ENCODE measurements around the gene TMEM256. TPM values are rescaled to one million over a fixed set of nuclear protein-coding genes. Genes with fewer than 3 reads are reported as not detected.

Gene TMEM256
- total RNA-seq, 2 experiments from 2014 or later, result 87.0 to 88.5 TPM

DNA sequence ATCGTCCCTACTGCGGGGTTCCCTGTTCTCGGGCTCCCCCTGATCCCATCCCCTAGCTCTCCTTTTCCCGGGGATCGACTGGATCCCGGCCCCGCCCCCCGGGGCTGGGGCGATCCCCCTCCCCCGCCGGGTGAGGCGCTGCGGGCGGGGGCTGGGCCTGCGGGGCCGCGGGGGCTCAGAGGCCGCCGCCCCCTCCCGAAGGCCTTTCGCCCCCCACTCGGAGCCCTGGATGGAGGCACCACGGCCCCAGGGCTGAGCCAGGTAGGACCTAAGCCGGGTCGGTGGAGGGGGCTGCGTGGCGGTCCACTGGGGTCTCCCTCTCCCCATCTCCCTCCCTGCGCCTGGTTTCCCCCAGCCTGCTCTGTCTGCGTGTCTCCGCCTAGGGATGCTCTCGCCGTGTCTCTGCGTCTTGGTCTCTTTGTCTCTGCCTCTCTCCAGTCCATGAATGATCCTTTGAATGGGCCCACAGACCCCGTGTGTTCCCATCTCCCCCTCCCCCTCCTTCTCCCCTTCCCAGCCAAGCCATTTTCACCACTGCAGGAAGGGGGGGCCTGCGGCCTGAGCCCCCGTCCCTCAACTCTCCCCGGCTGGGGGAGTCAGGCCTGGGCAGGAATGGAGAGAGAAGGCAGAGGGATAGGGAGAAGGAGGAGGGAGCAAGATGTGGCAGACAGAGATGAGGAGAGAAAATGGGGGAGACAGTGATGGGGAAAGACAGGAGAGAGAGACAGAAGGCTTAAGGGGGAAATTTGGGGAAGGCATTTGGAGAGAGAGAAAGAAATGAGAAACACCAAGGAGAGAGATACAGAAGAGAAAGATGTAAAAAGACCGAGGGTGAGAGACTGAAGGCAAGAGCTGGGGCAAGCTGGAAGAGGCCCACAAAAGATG, 1.7 kb upstream of the TMEM256 start:
- Mint-ChIP-seq H3K4me3 (peak overlapping the region; percentile 76), H3K36me3 (no peaks in the 10 kb centered on the region), H3K27ac (no peak overlapping the region), H3K4me1 (ENCODE audit: low read depth) (peaks cover 23% of the 10 kb centered on the region), H3K27me3 (no peaks in the 10 kb centered on the region), H3K9me3 (no peaks in the 10 kb centered on the region)
- ChIA-PET POLR2A (interaction anchor here (1.2 kb wide), 1 partner anchor 11 kb away, joined by 3 read pairs; the partner anchor contains the start of gene PLSCR3), CTCF (interaction anchor here (1.0 kb wide), 1 partner anchor 31 kb away, joined by 6 read pairs; no protein-coding TSS in a partner anchor)
- no peak for DNase-seq
- intact Hi-C loops (cut with micrococcal nuclease), result loop anchor here (2.0 kb wide), 1 partner anchor 55 kb away; no protein-coding TSS in a partner anchor

DNA sequence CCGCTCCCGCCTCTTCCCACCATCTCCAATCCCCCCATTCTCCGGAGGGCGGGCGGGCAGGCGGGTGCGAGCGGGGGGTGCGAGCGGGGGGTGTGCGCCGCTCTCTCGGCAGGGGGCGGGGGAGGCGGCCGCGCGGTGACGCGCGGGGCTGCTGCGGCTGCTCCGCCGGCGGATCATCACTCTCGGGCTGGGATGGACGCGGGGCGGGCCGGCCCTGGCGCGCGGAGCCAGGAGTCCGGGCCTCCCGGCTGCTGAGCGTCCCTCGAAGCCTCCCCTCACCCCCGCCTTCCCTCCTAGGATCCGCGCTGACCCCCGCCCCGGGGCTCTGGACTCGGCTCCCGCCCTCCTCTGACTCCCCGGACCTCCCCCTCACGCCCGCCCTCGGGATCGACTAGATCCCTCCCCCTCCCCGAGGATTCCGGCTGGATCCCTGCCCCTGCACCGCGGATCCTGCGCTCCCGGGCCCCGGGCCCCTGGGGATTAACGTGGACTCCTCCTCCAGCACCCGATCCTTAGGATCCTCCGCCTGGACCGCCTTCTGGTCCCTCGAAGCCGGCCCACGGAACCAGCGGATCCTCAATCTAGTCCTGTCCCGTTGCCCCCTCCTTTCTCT, 946 bp upstream of the TMEM256 start:
- intact Hi-C loops (cut with micrococcal nuclease), result loop anchor here (1.0 to 5.0 kb wide), 7 partner anchors 11 to 283 kb away; partner anchors contain the start of genes EIF5A, PLSCR3, POLR2A and TMEM102
- CTCF ChIA-PET, result interaction anchor here (0.8 to 3.0 kb wide), 6 partner anchors 21 to 430 kb away, joined by 3 to 25 read pairs (median 4); partner anchors contain the start of genes SENP3 and TP53
- H3K9me3 Mint-ChIP-seq, result no peaks in the 10 kb centered on the region

DNA sequence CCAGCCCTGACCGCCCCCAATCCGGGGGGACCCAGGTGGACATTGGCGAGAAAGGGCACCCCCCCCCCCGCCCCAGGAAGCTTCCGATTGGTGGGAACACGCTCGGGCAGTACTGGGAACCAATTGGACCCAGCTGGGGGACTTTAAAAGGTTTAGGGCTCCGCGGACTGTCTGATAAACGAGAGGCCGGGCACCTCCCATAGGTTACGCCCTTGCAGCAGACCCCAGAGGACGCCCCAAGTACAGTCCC, 245 bp downstream of the TMEM256 start:
- intact Hi-C loops (cut with micrococcal nuclease), result loop anchor here (5.0 kb wide), 1 partner anchor 96 kb away; the partner anchor contains the start of gene EIF5A
- DNase-seq, result no peak
- Mint-ChIP-seq H3K27ac (peak overlapping the region; percentile 92), H3K27me3 (no peaks in the 10 kb centered on the region), H3K36me3 (no peaks in the 10 kb centered on the region), H3K4me1 (ENCODE audit: low read depth) (peaks cover 25% of the 10 kb centered on the region), H3K4me3 (peak overlapping the region; percentile 97), H3K9me3 (no peaks in the 10 kb centered on the region)
- ChIA-PET POLR2A (interaction anchor here (0.8 to 1.5 kb wide), 10 partner anchors 9 to 283 kb away, joined by 3 to 8 read pairs (median 4); partner anchors contain the start of genes PLSCR3, POLR2A, TP53 and WRAP53), CTCF (interaction anchor here (0.8 to 3.0 kb wide), 10 partner anchors 19 to 690 kb away, joined by 3 to 25 read pairs (median 3); partner anchors contain the start of genes SENP3 and TP53)

More for the DNA sequence above, 946 bp upstream of the TMEM256 start:
- peaks cover 23% of the 10 kb centered on the region for H3K4me1 Mint-ChIP-seq (ENCODE audit: low read depth)
- POLR2A ChIA-PET, result interaction anchor here (0.7 to 1.5 kb wide), 7 partner anchors 10 to 282 kb away, joined by 3 to 8 read pairs (median 3); partner anchors contain the start of genes PLSCR3, TP53 and WRAP53
- peak overlapping the region; percentile 92 for H3K27ac Mint-ChIP-seq
- no peaks in the 10 kb centered on the region for H3K27me3 Mint-ChIP-seq
- H3K4me3 Mint-ChIP-seq, result peak overlapping the region; percentile 97
- peak; percentile 78 for DNase-seq
- no peaks in the 10 kb centered on the region for H3K36me3 Mint-ChIP-seq

DNA sequence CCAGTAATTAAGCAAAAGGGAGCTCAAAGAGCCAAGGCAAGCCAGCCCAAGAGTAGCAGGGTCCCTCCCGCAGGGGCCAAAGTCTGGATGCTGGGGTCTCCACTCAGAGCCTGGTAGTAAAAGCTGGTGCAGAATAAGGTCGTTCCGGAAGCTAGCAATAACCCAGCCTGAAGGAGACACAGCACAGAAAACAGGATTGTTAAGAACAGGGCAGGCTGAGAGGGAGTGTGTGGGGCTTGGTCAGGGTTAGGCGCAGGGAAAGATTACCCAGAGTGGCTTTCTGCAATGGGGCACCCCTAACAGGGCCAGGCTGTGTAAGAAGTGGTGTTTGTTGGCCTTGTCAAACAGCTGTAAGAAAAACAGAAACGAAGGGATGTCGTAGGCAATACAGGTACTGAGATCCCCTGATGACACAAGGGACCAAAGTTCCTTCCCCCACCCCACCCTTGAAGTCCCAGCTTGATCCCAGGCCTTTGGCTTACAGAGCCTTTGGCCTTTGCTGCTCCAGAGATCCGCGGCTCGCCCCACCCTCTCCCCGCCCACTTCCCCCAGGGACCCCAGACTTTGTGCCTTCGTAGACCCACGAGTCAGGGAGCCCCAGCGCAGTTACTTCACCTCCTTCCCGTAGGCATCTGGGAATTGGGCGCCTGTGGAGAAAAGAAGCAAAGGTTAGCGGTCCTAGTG, 712 bp downstream of the TMEM256 start:
- Mint-ChIP-seq H3K4me1 (ENCODE audit: low read depth) (peaks cover 25% of the 10 kb centered on the region), H3K27me3 (no peaks in the 10 kb centered on the region), H3K9me3 (no peaks in the 10 kb centered on the region), H3K27ac (peak overlapping the region; percentile 92), H3K36me3 (no peaks in the 10 kb centered on the region), H3K4me3 (peak overlapping the region; percentile 97)
- CTCF ChIA-PET, result interaction anchor here (0.8 to 3.0 kb wide), 7 partner anchors 20 to 690 kb away, joined by 3 to 25 read pairs (median 3); partner anchors contain the start of genes SENP3 and TP53
- DNase-seq, result peak; percentile 37
- intact Hi-C loops (cut with micrococcal nuclease), result loop anchor here (5.0 kb wide), 1 partner anchor 96 kb away; the partner anchor contains the start of gene EIF5A
- POLR2A ChIA-PET, result interaction anchor here (1.1 to 1.5 kb wide), 6 partner anchors 8 to 284 kb away, joined by 3 to 8 read pairs (median 4); partner anchors contain the start of genes PLSCR3, POLR2A, TP53 and WRAP53

DNA sequence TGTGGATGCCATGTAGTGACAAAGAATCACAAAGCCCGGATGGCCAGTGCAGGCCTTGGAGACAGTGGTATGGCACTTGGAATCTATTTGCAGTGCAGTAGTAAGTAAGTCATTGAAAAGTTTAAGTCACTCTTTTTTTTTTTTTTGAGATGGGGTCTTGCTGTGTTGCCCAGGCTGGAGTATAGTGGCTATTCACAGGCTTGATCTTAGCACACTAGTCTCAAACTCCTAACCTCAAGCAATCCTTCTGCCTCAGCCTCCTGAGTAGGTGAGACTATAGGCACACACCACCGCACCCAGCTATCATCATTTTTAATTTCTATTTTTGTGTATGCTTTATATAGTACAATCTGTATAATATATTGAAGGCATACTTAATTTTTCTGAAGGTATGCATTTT, 5.3 kb downstream of the TMEM256 start:
- CTCF ChIA-PET, result interaction anchor here (0.8 to 2.0 kb wide), 3 partner anchors 38 to 67 kb away, joined by 3 to 7 read pairs (median 3); partner anchors contain the start of gene TMEM95
- no peaks in the 10 kb centered on the region for H3K9me3 Mint-ChIP-seq
- POLR2A ChIA-PET, result no interaction called here
- no peaks in the 10 kb centered on the region for H3K36me3 Mint-ChIP-seq
- no peak overlapping the region for H3K4me3 Mint-ChIP-seq
- no peak overlapping the region for H3K27ac Mint-ChIP-seq
- DNase-seq, result no peak
- no peaks in the 10 kb centered on the region for H3K27me3 Mint-ChIP-seq
- intact Hi-C loops (cut with micrococcal nuclease), result no loop called here
- peaks cover 16% of the 10 kb centered on the region for H3K4me1 Mint-ChIP-seq (ENCODE audit: low read depth)

DNA sequence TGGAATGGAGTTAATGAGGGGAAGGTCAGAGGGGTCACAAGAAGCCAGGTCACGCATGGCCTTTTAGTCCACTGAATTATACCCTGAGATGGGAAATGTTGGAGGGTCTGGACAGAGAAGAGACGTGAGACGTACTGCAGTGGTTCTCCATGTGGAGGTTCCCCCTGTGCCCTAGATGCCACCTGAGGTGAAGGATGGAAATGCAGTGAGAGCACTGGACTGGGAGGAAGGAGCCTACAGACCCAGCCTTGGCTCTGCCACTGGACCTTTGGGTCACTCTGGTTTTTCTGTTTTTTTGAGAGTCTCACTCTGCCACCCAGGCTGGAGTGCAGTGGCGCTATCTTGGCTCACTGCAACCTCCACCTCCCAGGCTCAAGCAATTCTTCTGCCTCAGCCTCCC, 7.8 kb downstream of the TMEM256 start:
- peaks cover 25% of the 10 kb centered on the region for H3K4me1 Mint-ChIP-seq (ENCODE audit: low read depth)
- no peak for DNase-seq
- peaks cover 16% of the 10 kb centered on the region for H3K36me3 Mint-ChIP-seq
- CTCF ChIA-PET, result interaction anchor here (1.2 kb wide), 1 partner anchor 85 kb away, joined by 3 read pairs; the partner anchor contains the start of gene SLC35G6
- no peaks in the 10 kb centered on the region for H3K27me3 Mint-ChIP-seq
- POLR2A ChIA-PET, result no interaction called here
- H3K27ac Mint-ChIP-seq, result no peak overlapping the region
- H3K4me3 Mint-ChIP-seq, result peak overlapping the region; percentile 11
- no peaks in the 10 kb centered on the region for H3K9me3 Mint-ChIP-seq
- intact Hi-C loops (cut with micrococcal nuclease), result no loop called here

DNA sequence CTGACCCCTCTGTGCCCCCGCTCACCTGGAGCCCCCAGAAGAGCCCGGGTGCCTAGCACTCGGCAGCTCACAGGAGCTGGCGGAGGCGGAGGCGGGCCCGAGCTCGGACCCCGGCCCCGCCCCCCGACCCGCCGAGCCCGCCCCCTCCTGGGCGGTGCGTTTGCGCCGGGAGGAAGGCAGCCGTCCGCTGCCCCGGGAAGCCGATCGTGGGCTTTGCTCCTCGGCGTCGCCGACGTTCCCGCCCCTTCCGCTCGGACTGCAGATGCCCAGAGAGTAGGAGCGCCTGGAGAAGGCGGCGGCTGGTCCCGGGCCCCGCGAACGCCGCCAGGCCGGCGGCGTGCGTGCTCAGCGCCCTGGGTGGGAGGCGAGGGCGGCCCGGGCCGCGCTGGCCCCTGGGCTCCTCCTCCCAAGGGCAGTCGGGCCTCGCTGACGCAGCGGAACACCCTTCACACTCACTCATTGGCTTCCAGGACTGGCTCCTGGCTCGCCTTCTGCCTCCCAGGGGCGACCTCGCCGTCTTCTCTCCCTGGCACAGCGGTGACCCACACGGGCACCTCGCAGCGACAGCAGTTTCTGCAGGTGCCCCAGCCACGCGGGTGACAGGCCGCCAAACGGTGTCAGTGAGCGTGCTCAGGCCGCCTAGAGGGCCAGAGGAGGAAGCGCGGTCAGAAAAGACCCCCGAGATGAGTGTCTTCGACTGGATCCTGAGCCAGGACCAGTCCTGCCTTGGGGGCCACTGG, 9.3 kb downstream of the TMEM256 start, which contains the start of gene PLSCR3:
Gene PLSCR3, minus strand, starts transcription at position 74 of the 740 bp plus-strand sequence. CDS start 415 bp downstream, outside the sequence.
- Mint-ChIP-seq H3K27me3 (no peaks in the 10 kb centered on the region), H3K27ac (peak within 1 kb of the TSS; percentile 88), H3K4me1 (ENCODE audit: low read depth) (peaks cover 27% of the 10 kb centered on the region), H3K4me3 (peak within 1 kb of the TSS; percentile 95), H3K9me3 (no peaks in the 10 kb centered on the region), H3K36me3 (peaks cover 25% of the 10 kb centered on the region)
- POLR2A ChIA-PET, result interaction anchor here (0.7 to 1.6 kb wide), 3 partner anchors 9 to 90 kb away, joined by 3 to 8 read pairs (median 3); partner anchors contain the start of genes POLR2A and TMEM256
- intact Hi-C loops (cut with micrococcal nuclease), result loop anchor here (1.0 to 5.0 kb wide), 3 partner anchors 10 to 112 kb away; partner anchors contain the start of genes SLC2A4, TMEM102 and TMEM256
- CTCF ChIA-PET, result interaction anchor here (0.7 to 2.1 kb wide), 5 partner anchors 39 to 292 kb away, joined by 3 to 9 read pairs (median 4); partner anchors contain the start of genes SLC2A4, TMEM95 and TP53
- DNase-seq, result peak; percentile 86

DNA sequence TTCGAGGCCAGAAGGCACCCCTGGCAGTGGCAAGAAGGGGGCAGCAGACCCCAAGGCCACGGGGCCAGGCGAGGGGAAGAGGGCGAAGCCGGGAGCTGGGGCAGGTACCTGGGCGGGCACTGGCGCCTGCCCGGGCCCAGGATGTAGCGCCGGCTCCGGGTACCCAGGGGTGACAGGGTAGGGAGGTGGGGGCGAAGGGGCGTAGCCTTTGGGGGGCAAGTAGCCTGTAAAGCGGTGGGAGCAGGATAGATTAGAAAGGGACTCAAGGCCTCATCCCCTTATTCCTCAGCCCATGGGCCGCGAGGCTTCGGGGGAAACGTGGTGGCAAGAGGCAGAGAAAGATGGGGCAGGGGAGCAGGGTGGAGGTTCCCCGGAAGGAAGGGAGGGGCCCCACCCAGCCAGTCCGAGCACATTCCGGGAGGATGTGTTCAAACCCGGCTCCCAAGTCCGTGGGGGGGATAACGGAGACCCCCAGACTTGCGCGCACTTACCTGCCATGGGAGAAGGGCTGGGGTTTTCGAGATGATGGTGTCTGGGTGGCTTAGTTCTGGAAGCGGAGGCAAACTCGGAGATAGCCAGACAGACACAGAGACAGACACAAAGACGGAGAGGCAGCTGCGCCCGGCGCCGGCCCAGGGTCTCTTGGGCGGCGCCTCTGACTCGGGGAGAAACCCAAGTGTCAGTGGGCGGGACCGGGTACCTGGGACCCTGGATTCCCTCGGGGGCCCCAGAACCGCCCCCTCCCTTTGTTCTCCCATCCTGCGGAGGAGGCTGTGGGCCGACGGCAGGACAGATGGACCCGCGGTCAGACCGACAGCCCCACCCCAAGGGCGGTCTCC, 10.1 kb downstream of the TMEM256 start:
- peak overlapping the region; percentile 95 for H3K4me3 Mint-ChIP-seq
- peaks cover 28% of the 10 kb centered on the region for H3K36me3 Mint-ChIP-seq
- peak; percentile 51 for DNase-seq
- ChIA-PET POLR2A (interaction anchor here (0.7 to 1.6 kb wide), 3 partner anchors 10 to 90 kb away, joined by 3 to 8 read pairs (median 3); partner anchors contain the start of genes POLR2A and TMEM256), CTCF (interaction anchor here (0.7 to 2.1 kb wide), 5 partner anchors 38 to 293 kb away, joined by 3 to 9 read pairs (median 4); partner anchors contain the start of genes SLC2A4, TMEM95 and TP53)
- intact Hi-C loops (cut with micrococcal nuclease), result loop anchor here (1.0 to 5.0 kb wide), 3 partner anchors 10 to 112 kb away; partner anchors contain the start of genes SLC2A4, TMEM102 and TMEM256
- peaks cover 29% of the 10 kb centered on the region for H3K4me1 Mint-ChIP-seq (ENCODE audit: low read depth)
- no peaks in the 10 kb centered on the region for H3K9me3 Mint-ChIP-seq
- H3K27ac Mint-ChIP-seq, result peak overlapping the region; percentile 88
- H3K27me3 Mint-ChIP-seq, result no peaks in the 10 kb centered on the region

DNA sequence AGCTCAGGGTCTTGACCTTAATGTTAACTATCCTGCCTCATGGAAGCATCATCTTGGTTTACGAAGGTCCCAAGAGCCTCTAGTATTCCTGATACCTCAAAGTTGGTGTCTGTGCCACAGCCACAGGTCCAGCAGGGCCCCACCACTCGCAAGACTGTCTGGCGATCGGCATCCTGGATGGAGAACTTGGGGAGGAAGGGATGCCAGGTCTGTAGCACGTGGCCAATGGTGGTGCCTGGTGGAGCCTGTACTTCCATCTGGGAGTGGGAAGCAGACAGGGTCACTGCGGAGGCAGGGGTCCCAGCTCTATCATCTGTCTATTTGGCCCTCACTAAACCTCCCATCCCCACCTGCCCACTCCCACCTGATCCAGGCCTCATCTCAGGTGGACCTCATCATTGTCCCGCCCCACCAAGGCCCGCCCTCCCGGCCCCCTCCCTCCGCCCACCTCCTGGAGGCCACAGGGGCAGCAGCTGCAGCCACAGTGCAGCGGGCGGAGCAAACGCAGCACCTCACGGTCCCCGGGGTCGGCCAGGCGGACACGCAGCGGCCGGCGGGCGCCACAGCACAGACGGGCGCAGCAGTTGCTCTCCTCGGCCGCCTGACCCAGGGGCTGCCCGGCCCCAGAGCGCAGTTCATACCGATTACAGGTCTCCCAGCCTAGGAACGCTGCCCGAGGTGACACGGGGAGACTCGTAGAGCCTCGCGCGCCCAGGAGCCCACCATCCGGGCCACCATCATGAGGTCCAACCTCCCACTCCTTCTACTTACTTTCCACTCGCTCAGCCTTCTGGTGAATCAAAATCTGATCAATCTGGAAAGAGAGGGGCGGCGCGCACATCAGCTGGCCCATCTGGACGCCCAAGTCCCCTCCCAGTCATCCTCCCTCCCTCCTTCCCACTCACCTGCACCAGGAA, 10.9 kb downstream of the TMEM256 start:
- H3K36me3 Mint-ChIP-seq, result peaks cover 28% of the 10 kb centered on the region
- no peaks in the 10 kb centered on the region for H3K27me3 Mint-ChIP-seq
- peaks cover 29% of the 10 kb centered on the region for H3K4me1 Mint-ChIP-seq (ENCODE audit: low read depth)
- CTCF ChIA-PET, result interaction anchor here (1.2 to 2.1 kb wide), 2 partner anchors 43 to 44 kb away, joined by 6 to 9 read pairs; no protein-coding TSS in a partner anchor
- peak overlapping the region; percentile 67 for H3K27ac Mint-ChIP-seq
- DNase-seq, result no peak
- POLR2A ChIA-PET, result no interaction called here
- intact Hi-C loops (cut with micrococcal nuclease), result loop anchor here (5.0 kb wide), 1 partner anchor 111 kb away; the partner anchor contains the start of gene SLC2A4
- no peaks in the 10 kb centered on the region for H3K9me3 Mint-ChIP-seq
- peak overlapping the region; percentile 95 for H3K4me3 Mint-ChIP-seq
